ENCODE data around the gene OSBPL6.

Gene OSBPL6

DNA sequence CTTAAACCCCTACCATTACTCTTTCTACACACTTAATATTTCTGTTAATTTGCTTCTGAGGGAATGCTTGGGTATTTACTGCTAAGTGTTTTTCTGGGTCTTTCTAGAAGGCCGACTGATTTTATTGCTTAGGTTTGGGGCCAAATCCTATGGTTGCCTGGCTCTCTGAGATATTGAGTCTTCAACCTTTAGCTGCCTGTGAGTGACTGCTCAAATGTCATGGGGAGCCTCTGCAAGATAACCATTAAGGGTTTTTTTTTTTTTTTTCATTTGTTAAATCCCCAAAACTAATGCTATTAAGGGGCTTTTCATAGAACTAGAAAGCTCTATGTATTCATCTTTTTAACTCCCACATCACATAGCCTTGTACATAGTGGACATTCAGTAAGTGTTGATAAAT is 5.0 kb downstream of the OSBPL6 start:
- DNase-seq: no peak

DNA sequence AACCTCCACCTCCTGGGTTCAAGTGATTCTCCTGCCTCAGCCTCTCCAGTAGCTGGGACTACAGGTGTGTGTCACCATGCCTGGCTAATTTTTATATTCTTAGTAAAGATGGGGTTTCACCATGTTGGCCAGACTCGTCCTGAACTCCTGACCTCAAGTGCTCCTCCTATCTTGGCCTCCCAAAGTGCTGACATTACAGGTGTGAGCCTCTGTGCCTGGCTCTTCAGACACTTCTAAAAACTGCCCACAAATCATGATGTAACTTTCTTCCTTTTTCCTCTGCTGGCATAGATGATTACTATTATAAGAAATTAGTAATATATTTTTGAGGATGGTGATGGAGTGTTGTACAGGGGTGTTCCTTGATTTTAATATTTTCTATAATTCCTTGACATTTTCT is 6.0 kb downstream of the OSBPL6 start:
- no peak for DNase-seq

DNA sequence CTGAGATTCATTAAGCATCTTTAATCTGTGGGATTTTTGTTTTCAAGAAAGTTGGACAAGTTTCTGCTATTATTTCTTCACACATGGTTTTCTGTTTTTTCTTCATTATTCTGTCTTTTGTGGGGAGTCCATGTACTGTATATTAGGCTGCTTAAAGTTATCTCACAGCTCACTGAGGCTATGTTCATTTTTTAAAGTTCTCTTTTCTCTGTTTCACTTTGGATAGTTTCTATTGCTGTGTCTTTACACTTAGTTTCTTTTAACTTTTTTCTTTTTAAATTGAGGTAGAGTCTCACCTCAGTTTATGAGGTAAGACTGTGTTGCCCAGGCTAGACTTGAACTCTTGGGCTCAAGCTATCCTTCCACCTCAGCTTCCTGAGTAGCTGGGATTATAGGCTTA is 8.6 kb downstream of the OSBPL6 start:
- DNase-seq: no peak

DNA sequence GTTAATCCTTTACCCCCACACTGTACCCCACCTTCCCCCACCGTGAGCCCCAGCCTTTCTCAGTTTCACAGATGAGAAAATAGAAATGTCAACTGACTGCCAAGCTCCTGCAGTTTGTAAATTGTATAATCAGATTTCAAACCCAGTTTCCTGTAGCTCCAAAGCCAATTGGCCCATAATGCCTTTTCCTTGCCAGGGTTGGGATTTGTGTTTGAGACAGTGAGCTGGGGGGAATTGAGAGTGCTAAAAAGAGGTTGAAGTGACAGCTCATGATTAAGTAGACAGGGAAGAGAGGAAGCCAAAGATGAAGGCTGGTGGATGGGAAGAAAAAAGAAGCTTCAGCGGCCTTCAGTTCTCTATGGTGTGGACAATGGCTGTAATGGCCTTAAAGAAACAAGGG is 10.7 kb downstream of the OSBPL6 start:
- no peak for DNase-seq

DNA sequence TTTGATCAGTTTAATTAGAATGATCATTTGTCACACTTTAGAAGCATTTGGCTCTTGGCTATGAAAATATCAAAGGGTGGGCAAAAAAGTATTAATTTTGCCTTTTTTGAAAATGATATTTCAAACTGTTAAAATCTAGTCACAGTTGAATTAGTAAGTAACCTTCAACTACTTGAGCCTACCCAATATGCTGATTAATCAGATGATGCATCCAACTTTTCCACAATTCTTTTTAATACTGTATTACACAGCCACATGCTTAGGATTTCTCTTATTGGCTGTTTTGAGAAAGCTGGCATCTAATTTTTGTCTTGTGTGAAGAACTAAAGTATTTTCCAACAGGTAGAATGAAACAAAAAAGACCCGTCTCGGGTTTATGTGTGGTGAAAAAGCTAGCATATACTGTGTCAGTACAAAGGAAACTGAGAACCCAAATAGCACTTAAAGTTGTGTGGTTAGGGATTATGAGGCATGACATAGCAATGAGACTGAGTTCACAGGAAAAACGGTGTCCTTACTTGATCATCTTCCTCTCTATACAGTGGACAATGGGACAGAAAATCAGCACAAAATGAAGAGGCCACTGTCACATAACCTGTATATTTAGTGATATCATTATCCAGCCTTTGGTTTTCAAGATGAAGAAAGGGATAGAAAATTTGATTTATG is 11.7 kb downstream of the OSBPL6 start:
- no peak for DNase-seq

DNA sequence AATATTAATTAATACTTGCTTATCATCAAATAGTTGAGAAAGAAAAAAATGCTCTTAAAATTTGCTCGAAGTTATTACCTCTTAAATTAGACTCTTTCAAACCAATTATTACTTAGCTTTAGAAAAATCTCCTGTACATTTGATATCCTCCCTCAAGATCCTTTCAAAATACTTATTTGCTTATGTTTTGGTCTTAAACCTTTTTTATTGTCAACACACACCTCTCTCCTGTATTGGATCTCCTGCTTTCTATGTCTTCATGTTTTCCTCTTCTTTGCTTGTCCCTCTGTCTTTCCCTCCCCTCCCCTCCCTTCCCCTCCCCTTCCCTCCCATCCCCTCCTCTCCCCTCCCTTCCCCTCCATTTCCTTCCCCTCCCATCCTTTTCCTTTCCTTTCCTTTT is 14.0 kb downstream of the OSBPL6 start:
- no peak for DNase-seq

DNA sequence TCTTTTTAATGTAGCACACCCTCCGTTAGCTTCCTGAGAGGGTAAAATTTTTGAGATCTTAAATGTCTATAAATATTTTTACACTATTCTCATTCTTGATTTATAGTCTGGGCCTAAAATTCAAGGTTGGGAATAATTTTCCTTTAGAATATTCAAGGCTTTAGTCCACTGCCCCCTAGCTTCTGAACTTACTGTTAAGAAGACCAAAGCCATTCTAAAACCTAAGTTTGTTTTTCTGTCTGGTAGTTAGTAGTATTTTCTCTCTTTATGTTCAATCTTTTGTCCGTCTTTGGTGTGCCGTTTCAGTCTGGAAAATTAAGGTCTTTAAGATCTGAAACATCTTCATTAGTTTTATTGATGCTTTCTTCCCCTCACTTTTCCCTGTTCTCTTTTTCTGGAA is 14.5 kb downstream of the OSBPL6 start:
- DNase-seq: no peak

DNA sequence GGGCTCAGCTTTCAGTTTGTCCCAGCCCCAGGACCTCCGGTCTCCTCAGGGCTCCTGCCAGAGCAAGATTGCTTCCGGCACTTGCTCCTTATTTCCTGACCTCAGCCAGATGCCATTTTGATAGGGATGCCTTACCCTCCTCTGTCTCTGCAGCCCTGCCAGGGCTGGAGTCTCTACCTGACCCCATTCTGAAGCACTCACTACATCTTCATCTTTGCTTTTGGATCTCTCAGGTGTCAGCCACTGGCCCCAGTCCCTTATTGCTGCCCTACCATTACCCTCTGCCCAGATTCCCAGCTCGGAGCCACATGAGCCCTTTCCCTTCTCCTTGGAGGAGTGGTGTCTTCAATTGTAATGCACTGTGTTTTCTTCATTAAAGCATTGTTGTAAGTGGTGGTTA is 17.1 kb downstream of the OSBPL6 start:
- no peak for DNase-seq

DNA sequence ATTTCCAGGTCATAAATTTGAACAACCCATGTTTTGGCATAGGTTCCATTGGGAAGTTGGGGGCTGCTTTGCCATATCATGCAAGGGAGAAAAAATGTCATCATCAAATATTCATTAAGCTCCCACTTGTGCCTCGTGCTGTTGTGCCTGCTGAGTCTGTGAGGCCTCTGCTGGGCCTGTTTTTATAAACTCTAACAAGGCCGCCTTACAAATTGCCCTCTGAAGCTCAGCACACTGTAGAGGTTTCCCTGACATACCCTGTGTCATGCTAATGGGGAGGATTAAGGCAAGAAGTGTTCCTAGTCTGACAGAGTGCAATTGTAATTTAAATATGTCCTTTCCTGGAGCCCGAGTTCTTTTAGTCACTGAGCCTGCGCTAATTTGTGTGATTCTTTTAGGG is 17.6 kb downstream of the OSBPL6 start:
- DNase-seq: no peak

DNA sequence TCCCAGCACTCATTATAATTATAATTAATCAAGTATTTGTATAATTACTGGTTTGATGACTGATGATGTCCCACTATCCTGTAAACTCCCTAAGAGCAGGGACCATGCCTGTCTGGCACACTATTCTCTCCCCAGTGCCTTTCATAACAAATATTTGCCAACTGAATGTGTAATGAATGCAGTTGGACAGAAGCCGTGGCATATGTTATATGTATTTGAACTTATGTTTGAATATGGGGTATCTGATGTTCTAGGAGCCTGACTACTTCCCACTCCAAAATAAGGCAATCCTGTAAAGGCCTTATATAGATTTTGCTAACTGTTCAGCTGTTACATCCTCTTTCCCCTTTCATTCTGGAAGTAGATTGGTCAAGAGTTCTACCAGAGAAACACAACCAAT is 19.7 kb downstream of the OSBPL6 start:
- DNase-seq: no peak

DNA sequence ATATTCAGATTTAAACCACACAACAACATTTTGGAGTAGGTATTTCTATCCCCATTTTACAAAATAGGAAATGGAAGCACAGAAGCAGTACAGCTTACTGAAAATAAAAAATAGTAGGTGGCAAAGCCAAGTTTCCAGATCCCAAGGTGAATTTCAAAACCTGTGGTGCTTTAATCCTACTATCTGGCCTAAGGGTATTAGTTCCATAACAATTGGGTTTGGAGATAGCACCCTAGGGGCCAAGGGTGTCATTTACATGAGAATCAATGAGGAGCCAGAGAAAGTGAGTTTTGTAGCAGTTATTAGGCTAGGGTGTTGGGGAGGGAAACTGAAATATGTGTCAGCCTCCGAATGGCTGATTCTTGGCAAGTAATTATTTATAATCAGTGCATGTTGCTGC is 24.9 kb downstream of the OSBPL6 start:
- DNase-seq: no peak

DNA sequence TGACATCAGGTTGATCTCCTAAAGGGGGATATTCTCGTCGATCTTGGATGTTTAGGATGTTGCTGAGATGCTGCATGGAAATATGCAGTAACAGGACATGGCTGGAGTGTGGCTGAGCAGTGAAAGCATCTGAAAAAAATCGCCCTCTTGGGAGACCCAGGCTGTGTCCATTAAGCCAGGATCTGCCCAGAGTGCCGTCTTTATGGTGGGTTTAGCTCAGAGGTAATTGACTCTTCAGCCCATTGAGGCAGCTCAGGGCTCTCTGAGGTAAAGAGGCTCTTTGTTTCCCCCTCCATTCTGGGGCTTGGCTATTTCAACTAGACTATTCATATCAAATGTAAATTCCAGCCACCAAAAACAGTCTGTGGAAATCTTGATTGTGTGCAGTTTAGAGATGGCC is 26.5 kb downstream of the OSBPL6 start:
- no peak for DNase-seq

DNA sequence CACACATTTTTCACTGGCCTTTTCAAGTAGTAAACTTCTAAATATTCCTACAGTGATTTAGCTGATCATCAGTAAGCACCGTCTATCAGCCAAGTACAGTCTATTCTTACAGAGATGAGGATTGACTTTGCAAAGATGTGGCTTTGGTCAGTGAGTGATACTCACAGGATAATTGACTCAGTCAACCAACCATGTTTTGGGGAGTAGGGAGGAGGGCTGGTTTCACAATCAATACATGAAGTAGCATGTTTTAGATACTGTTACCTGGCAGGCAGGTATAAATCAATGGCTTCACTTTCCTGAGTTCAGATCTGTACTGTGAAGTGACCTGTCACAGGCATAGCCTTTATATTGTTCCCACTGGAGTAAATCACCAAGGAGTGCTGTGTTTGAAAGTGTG is 27.2 kb downstream of the OSBPL6 start:
- no peak for DNase-seq

DNA sequence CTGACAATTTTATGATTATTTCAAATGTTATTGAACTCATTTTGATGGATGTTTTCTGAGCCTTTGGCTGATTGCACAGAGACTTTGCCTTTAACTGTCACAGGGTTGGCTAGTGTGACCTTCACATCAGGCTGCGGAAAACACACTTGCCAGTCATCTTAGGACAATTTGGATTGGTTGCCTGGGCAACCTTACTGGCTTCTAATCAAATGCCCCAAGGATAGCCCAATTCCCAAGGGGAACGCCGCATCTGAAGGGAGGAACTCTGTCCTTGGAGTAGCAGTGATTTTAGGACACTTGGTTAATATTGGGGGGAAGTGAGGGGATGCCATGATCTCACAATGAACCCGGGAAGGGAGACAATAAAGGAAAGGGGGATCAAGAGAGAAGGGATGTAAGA is 29.5 kb downstream of the OSBPL6 start:
- no peak for DNase-seq

DNA sequence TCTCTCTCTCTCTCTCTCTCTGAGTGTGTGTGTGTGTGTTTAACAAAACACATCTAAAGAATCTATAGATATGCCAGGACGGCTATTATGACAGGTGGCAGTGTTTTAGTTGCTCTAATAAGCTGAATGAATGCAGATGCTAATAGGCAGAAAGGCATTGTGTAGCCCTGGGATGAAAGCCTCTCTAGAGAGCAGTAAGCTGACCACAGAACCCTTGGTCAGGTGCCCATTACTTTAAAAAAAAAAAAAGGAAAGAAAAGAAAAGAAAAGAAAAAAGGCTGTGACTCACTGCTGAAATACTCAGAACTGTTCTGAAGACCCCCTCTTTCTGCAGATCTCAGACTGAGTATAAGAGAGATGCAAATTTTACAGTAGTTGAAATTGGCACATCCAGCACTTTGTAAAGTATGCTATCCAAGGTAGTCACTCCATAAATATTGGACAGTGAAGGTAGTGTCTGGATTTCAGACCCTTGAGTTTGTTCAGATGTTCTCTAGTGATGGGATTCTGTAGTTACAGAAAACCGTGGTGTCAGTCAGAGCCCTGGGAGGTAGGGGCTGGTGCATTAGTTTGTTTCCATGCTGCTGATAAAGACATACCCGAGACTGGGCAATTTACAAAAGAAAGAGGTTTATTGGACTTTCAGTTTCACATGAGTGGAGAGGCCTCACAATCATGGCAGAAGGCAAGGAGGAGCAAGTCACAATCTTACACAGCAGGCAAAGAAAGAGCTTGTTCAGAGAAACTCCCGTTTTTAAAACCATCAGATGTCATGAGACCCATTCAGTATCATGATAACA is 30.9 kb downstream of the OSBPL6 start:
- no peak for DNase-seq

DNA sequence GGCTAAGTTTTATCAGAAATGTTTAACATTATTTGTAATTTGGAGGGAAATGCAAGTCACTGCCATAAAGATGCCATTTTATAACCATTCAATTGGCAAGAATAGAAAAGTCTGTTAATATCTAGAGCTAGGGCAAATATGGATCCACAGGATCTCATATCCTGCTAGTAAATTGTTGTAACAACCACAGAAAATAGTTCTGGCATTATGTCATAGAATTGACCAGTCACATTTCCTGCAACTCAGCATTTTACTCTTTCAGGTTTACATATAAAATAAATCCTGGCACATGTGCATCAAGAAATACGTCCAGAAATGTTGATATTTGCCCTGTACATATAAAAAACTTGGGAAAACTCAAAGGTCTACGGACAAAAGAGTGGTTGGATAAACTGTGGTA is 32.9 kb downstream of the OSBPL6 start:
- DNase-seq: no peak

DNA sequence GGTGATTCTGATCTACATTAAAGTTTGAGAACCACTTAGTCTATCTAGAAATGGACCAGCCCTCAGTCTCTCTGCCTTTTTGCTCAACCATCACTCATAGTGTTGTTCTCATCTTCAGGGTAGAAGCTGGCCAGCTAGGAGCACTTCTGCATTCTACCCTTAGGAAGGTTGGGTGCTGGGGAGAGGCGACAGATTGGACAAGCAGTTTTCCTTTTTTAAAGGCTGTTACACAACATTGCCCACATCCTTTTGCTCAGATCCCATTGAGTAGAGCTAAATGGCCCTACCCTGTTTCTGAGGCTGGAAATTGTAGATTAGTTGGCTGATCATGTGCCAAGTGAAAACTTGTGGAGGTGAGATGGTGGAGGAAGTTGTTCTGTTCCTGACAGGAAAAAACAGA is 35.6 kb downstream of the OSBPL6 start:
- no peak for DNase-seq

DNA sequence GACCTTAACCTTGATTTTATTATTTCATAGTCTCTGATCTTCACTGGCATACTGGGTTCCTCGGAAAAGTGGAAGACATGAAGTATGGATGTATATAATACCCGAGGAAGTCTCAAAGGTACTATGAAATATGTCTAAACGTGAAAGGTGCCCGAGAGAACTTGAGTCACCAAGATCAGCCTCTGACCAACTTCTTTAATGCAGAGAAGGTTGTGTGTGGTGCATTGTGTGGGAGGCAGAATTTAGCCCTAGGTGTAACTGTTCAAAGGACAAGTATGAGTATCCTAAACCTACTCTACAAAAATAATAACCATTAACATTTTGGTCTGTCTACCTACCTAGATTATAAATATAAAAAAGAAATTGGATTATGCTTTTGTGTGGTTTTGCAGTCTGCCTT is 36.1 kb downstream of the OSBPL6 start:
- DNase-seq: no peak

DNA sequence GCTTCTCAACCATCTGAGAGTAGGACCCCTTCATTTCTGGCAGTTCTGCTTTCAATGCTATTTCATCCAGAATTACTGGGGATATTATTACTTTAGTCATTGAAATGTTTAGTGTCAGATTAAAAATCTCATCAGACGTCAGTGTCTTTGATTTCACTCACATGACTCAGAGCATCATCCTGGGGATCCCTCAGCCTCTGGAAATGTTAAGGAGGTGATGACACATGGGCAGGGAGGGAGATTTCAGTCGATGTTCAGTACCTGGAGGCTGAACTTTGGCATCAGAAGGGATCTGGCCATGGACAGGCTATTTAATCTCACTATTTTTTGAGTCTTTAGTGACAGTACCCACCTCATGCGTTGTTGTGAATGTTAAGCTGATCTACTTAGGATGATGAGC is 39.1 kb downstream of the OSBPL6 start:
- DNase-seq: no peak

DNA sequence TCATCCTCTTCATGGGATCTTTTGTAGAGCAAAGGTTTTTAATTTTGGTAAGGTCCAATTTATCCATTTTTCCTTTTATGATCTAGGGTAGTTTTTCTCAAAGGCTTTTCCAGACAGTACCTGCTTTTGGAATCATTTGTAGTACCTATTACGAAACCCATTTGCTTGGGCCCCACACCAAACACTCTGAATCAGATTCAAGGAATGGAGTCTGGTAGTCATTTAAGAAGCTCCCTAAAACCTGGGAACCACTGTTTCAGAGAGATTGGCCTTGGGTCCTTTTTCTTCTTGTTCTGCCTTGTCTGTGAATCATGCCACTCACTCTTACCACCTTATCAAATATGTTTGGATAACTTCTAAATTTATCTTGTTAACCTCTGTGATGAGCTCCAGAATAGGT is 40.3 kb downstream of the OSBPL6 start:
- no peak for DNase-seq

DNA sequence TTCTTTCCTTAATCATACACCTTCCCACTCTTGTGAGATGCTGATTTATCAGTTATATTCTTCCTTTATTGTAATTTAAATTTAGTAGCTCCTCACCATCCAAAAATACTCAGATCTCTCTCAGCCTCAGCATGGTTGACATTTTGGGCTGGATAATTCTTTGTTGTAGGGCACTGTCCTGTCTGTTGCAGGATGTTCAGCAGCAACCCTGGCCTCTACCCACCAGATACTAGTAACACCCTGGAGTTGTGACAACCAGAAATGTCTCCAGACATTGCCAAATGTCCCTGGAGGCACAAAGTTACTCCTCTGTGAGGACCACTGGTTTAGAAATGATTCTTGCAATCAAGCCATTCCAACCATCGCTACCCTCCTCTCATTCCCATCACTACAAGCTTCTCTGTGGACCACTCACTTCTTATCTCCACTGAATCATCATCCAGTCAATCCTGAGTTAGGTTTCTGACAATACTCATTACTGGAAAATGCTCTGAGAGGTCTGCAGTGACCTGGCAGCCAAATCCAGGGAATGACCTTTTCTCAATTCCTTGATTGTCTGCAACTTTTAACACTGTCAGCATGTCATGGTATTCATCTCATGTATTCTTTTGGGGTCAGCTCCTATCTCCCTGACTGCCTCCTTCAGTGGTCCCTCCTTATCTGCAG is 43.3 kb downstream of the OSBPL6 start:
- no peak for DNase-seq

DNA sequence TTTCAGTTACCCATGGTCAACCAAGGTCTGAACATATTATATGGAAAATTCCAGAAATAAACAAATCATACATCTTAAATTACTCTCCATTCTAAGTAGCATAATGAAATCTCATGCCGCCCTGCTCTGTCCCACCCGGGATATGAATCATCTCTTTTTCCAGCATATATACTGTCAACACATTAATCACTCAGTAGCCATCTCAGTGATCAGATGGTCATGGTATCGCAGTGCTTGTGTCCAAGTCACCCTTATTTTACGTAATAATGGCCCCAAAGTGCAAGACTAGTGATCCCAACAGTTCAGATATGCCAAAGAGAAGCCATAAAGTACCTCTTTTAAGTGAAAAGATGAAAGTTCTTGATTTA is 43.8 kb downstream of the OSBPL6 start:
- DNase-seq: no peak

DNA sequence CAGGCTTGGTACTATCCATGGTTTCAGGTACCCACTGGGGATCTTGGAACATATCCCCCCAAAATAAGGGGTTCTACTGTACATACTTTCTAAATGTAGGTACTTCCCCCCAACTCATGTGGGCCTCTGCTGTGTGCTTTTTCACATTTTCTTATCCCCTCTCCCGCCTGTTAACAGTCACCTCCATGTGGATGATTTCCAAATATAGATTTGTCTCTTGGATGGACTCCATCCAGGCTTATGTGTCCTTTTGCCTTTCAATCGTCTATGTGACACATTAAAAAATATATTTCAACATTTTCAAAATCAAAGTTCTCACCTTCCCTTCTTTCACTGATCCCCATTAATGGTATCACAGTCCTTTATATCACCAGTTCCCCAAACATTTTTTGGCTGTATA is 44.4 kb downstream of the OSBPL6 start:
- no peak for DNase-seq

DNA sequence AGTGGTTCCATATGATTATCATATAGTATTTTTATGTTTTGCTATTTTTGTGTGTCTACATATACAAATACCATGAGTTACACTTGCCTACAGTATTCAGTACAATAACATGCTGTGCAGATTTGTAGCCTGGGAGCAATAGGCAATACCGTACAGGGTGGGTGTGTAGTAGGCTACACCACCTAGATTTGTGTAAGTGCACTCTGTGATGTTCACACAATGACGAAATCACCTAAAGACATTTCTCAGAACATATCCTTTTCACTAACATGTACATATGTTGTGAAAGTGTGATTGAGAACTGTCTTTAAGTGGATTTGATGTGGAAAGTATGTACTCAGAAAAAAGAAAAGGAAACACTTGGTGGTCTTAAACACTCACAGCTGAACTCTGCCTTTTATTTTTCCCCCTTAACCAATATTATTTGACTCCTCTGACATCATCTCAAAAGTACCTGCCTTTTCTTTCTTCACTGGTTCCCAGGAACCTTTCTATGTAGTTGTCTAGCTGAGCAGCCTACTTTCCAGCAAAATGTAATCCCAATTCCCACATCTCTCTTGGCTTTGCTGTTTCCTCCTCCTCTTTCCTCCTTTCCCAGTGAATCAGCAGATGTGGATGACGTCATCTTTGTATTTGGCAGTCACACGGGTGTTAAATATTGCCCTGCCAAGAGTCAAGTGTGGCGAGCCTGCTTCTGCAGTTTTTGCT is 47.7 kb downstream of the OSBPL6 start:
- DNase-seq: peak; percentile 91
